ENCODE measurements around the gene GYS2. TPM values are rescaled to one million over a fixed set of nuclear protein-coding genes. Genes with fewer than 3 reads are reported as not detected.

Gene GYS2
- total and polyA plus RNA-seq, 2 donors (not counting 1 experiment from before 2014, with no cell fraction given): not detected

- Histone ChIP-seq H2AFZ (ENCODE audit: low read length) (no peak overlapping the region), H3K9me3 (ENCODE audit: control insufficient read depth, insufficient read depth, low read depth, low read length) (no peaks in the 10 kb centered on the region), H3K9ac (ENCODE audit: insufficient read depth, low read length) (no peak overlapping the region), H3K4me3 (replicated peaks in 1 of 4; ENCODE audit: control extremely low read depth in 1 of 4, insufficient read depth in 1 of 4, low read depth in 3 of 4, low read length in 4 of 4) (no peak overlapping the region), H4K20me1 (ENCODE audit: control insufficient read depth, extremely low read depth, insufficient read depth, low read length) (no peaks in the 10 kb centered on the region), H3K4me1 (ENCODE audit: control insufficient read depth, extremely low read depth, insufficient read depth, low read length) (no peaks in the 10 kb centered on the region), H3K27ac (ENCODE audit: insufficient read depth, low read length) (peak overlapping the region; percentile 32), H3K36me3 (ENCODE audit: control insufficient read depth, insufficient read depth, low read length) (peaks cover 14% of the 10 kb centered on the region), H3K27me3 (ENCODE audit: control insufficient read depth, insufficient read depth, low read length) (no peaks in the 10 kb centered on the region), H3K79me2 (ENCODE audit: control insufficient read depth, insufficient read depth, low read length) (no peaks in the 10 kb centered on the region), H3K4me2 (ENCODE audit: extremely low read depth, insufficient read depth, low read length) (no peak overlapping the region)
- TF ChIP-seq EZH2 (IDR thresholded peaks at IDR 0.05; ENCODE audit: low read length, missing control alignments): no peak
- TF ChIP-seq CTCF (conservative IDR thresholded peaks at IDR 0.05 in 1 of 2, IDR thresholded peaks at IDR 0.05 in 1 of 2; ENCODE audit: low read depth in 1 of 2, low read length in 2 of 2): no peak
- DNase-seq (ENCODE audit: low read depth in 2 of 2): peak; percentile 28 to 29
These were observed 33.6 kb upstream of the GYS2 start for GRCh38 chr12:21638054-21638891.

GRCh38 chr12:21634245-21634644 is 29.6 kb upstream of the GYS2 start:
- H3K9ac ChIP-seq (ENCODE audit: insufficient read depth, low read length): no peak overlapping the region
- no peak for DNase-seq (ENCODE audit: low read depth in 2 of 2)
- H3K36me3 ChIP-seq (ENCODE audit: control insufficient read depth, insufficient read depth, low read length): peaks cover 8% of the 10 kb centered on the region

GRCh38 chr12:21631367-21631766 is 26.7 kb upstream of the GYS2 start:
- DNase-seq (ENCODE audit: low read depth in 2 of 2): no peak
- H3K4me3 ChIP-seq (replicated peaks in 1 of 4; ENCODE audit: control extremely low read depth in 1 of 4, insufficient read depth in 1 of 4, low read depth in 3 of 4, low read length in 4 of 4): no peak overlapping the region
- TF ChIP-seq EZH2 (IDR thresholded peaks at IDR 0.05; ENCODE audit: low read length, missing control alignments): no peak
- no peak for TF ChIP-seq CTCF (conservative IDR thresholded peaks at IDR 0.05 in 1 of 2, IDR thresholded peaks at IDR 0.05 in 1 of 2; ENCODE audit: low read depth in 1 of 2, low read length in 2 of 2)
- no peak overlapping the region for H2AFZ ChIP-seq (ENCODE audit: low read length)
- no peaks in the 10 kb centered on the region for H3K79me2 ChIP-seq (ENCODE audit: control insufficient read depth, insufficient read depth, low read length)
- H3K27me3 ChIP-seq (ENCODE audit: control insufficient read depth, insufficient read depth, low read length): no peaks in the 10 kb centered on the region
- no peaks in the 10 kb centered on the region for H4K20me1 ChIP-seq (ENCODE audit: control insufficient read depth, extremely low read depth, insufficient read depth, low read length)
- H3K9me3 ChIP-seq (ENCODE audit: control insufficient read depth, insufficient read depth, low read depth, low read length): no peaks in the 10 kb centered on the region
- no peak overlapping the region for H3K27ac ChIP-seq (ENCODE audit: insufficient read depth, low read length)
- H3K9ac ChIP-seq (ENCODE audit: insufficient read depth, low read length): no peak overlapping the region
- H3K36me3 ChIP-seq (ENCODE audit: control insufficient read depth, insufficient read depth, low read length): peaks cover 3% of the 10 kb centered on the region
- no peaks in the 10 kb centered on the region for H3K4me1 ChIP-seq (ENCODE audit: control insufficient read depth, extremely low read depth, insufficient read depth, low read length)
- no peak overlapping the region for H3K4me2 ChIP-seq (ENCODE audit: extremely low read depth, insufficient read depth, low read length)

More at GRCh38 chr12:21634245-21634644, 29.6 kb upstream of the GYS2 start:
- no peak overlapping the region for H2AFZ ChIP-seq (ENCODE audit: low read length)
- no peaks in the 10 kb centered on the region for H4K20me1 ChIP-seq (ENCODE audit: control insufficient read depth, extremely low read depth, insufficient read depth, low read length)
- no peaks in the 10 kb centered on the region for H3K27me3 ChIP-seq (ENCODE audit: control insufficient read depth, insufficient read depth, low read length)
- H3K4me3 ChIP-seq (replicated peaks in 1 of 4; ENCODE audit: control extremely low read depth in 1 of 4, insufficient read depth in 1 of 4, low read depth in 3 of 4, low read length in 4 of 4): no peak overlapping the region
- no peaks in the 10 kb centered on the region for H3K9me3 ChIP-seq (ENCODE audit: control insufficient read depth, insufficient read depth, low read depth, low read length)
- no peak overlapping the region for H3K27ac ChIP-seq (ENCODE audit: insufficient read depth, low read length)
- H3K4me1 ChIP-seq (ENCODE audit: control insufficient read depth, extremely low read depth, insufficient read depth, low read length): no peaks in the 10 kb centered on the region
- H3K79me2 ChIP-seq (ENCODE audit: control insufficient read depth, insufficient read depth, low read length): no peaks in the 10 kb centered on the region
- TF ChIP-seq CTCF (conservative IDR thresholded peaks at IDR 0.05 in 1 of 2, IDR thresholded peaks at IDR 0.05 in 1 of 2; ENCODE audit: low read depth in 1 of 2, low read length in 2 of 2): no peak
- TF ChIP-seq EZH2 (IDR thresholded peaks at IDR 0.05; ENCODE audit: low read length, missing control alignments): no peak
- H3K4me2 ChIP-seq (ENCODE audit: extremely low read depth, insufficient read depth, low read length): no peak overlapping the region
